Prostate gland (tissue), 2 donors: Measurements from ENCODE around the gene BMPR2. TPM values are rescaled to one million over a fixed set of nuclear protein-coding genes. Genes with fewer than 3 reads are reported as not detected.

Experiments
- DNase-seq: peaks from one replicate; pipeline ENCODE4 v3.0.0-alpha.2; 2019; ENCODE audit warnings: low spot score
- H3K27ac ChIP-seq, 2 donors: fragments of 200-600 bp; sonication (generic); 2 replicates each; pipeline ENCODE4 v1.5.1; 2017 to 2019
- H3K27me3 ChIP-seq: fragments of 200-600 bp; sonication (generic); replicated peaks from 2 replicates; pipeline ENCODE4 v1.5.1; 2019; ENCODE audit not compliant: insufficient read depth
- H3K36me3 ChIP-seq, 2 donors: fragments of 200-600 bp; sonication (generic); 1 replicate in 1 of 2; 2 replicates in 1 of 2; pipeline versions ENCODE4 v1.5.1 to v1.8.1; 2017 to 2019
- H3K4me1 ChIP-seq: fragments of 200-600 bp; sonication (generic); replicated peaks from 2 replicates; pipeline ENCODE4 v1.5.1; 2019
- H3K4me3 ChIP-seq, 2 donors: fragments of 200-600 bp; sonication (generic); 2 replicates each; pipeline ENCODE4 v1.5.1; 2017 to 2019
- H3K9me3 ChIP-seq: fragments of 200-600 bp; sonication (generic); 2 replicates; pipeline ENCODE4 v1.5.1; 2017
- CTCF ChIP-seq, 4 experiments: fragments of 200-600 bp in 2 of 4; fragments of 450-650 bp in 2 of 4; sonication (generic) in 2 of 4; IDR thresholded peaks; 1 replicate in 3 of 4; 2 replicates in 1 of 4; pipeline ENCODE4 v1.5.1; 2016 to 2019; ENCODE audit warnings: antibody characterized with exemption in 4 of 4, mild to moderate bottlenecking in 2 of 4, moderate library complexity in 2 of 4
- POLR2A ChIP-seq: fragments of 450-650 bp; IDR thresholded peaks from one replicate; pipeline ENCODE4 v1.6.1; 2016; ENCODE audit warnings: antibody characterized with exemption, mild to moderate bottlenecking
- POLR2AphosphoS5 ChIP-seq: sonication (generic); formaldehyde crosslinking; IDR thresholded peaks from one replicate; pipeline ENCODE4 v1.6.1; 2017; ENCODE audit warnings: antibody characterized with exemption
- WGBS: methylation state at CpG from one replicate; pipeline ENCODE4 v1.1.5; 2018; 5-methylcytosine and 5-hydroxymethylcytosine counted together
- intact Hi-C: fragments of 100-400 bp; cut with DNase I; formaldehyde crosslinking; loops from one replicate; pipeline ENCODE4 v1.14.2; 2022
- total RNA-seq, 2 donors: library from RNA; depleted of rRNA; stranded (reverse); fragments of >200 nt; gene quantifications; one replicate each; pipeline ENCODE4 v1.1.0, GENCODE V29; 2016

BMPR2 gene
- total RNA-seq, 2 donors from 2014 or later: 41.1 to 69.9 TPM

DNA sequence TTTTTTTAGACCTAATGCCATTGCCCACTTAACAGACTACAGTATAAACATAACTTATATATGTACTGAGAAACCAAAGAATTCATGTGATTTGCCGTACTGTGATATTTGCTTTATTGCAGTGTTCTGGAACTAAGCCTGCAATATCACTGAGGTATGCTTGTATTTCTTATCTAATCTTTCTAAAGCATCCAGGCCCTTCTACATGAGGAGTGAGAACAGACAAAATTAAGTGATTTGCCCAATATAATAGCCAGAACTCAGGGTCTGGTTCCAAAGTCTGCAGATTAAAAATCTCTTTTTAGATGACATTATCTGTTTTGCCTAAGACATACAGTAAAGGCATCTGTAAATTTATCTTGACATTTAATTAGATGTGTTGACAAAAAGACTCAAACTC is 41.9 kb downstream of the BMPR2 start:
- no peak for DNase-seq
- TF ChIP-seq CTCF (IDR thresholded peaks at IDR 0.05) (no peak), POLR2A (no peak), POLR2AphosphoS5 (no peak)
- WGBS: 54% methylated on average over 1 of the region's 1 CpG
- Histone ChIP-seq H3K36me3 (no peaks in the 10 kb centered on the region), H3K4me1 (no peaks in the 10 kb centered on the region), H3K27ac (no peak overlapping the region), H3K4me3 (no peak overlapping the region), H3K27me3 (no peaks in the 10 kb centered on the region), H3K9me3 (no peaks in the 10 kb centered on the region)
- intact Hi-C loops: no loop called here

DNA sequence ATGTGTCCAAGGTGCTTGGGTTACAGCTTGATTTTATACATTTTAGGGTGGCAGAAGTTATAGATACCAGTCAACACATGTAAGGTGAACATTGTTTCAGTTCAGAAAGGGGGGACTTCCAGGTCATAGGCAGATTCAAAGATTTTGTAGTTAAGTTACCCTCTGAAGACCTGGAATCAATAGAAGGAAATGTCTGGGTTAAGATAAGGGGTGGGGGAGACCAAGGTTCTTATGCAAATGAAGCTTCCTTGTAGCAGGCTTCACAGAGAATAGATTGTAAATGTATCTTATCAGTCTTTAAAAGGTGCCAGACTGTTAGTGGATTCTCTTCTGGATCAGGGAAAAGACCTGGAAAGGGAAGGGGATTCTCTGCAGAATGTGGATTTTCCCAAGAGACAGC is 42.4 kb downstream of the BMPR2 start:
- Histone ChIP-seq H3K27ac (no peak overlapping the region), H3K36me3 (no peaks in the 10 kb centered on the region), H3K4me1 (no peaks in the 10 kb centered on the region), H3K4me3 (no peak overlapping the region), H3K27me3 (no peaks in the 10 kb centered on the region), H3K9me3 (no peaks in the 10 kb centered on the region)
- no peak for TF ChIP-seq POLR2A
- no peak for TF ChIP-seq CTCF (IDR thresholded peaks at IDR 0.05)
- no peak for TF ChIP-seq POLR2AphosphoS5
- no peak for DNase-seq
- intact Hi-C loops: no loop called here

DNA sequence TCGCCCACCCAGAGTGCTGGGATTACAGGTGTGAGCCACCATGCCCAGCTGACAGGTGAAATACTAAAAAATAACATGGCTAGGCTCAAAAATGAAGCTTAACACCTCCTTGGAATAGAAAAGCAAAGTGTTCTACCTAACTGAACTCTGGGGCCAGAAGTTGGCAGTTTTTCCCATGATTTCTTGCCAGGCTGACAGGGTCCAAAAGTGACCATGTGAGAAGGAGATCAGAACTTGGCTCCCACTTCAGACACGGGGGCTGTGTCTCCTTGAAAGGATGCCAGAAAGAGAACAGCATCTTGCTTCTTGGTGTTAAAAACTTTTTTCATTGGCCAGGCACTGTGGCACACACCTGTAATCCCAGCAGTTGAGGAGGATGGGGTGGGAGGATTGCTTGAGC is 47.0 kb downstream of the BMPR2 start:
- intact Hi-C loops: no loop called here
- H3K4me3 ChIP-seq: no peak overlapping the region

GRCh38 chr2:202425036-202425435 is 48.9 kb downstream of the BMPR2 start:
- no peak for DNase-seq
- Histone ChIP-seq H3K4me3 (no peak overlapping the region), H3K4me1 (no peaks in the 10 kb centered on the region), H3K27ac (no peak overlapping the region), H3K27me3 (no peaks in the 10 kb centered on the region), H3K36me3 (no peaks in the 10 kb centered on the region), H3K9me3 (no peaks in the 10 kb centered on the region)
- WGBS: 92% methylated on average over 5 of the region's 5 CpGs
- intact Hi-C loops: no loop called here
- no peak for TF ChIP-seq POLR2A

More for the DNA sequence above, 47.0 kb downstream of the BMPR2 start:
- no peaks in the 10 kb centered on the region for H3K36me3 ChIP-seq
- TF ChIP-seq POLR2AphosphoS5: no peak
- TF ChIP-seq CTCF (IDR thresholded peaks at IDR 0.05): no peak
- no peak for TF ChIP-seq POLR2A
- 52% methylated on average over 2 of the region's 2 CpGs for WGBS
- no peaks in the 10 kb centered on the region for H3K4me1 ChIP-seq
- no peaks in the 10 kb centered on the region for H3K9me3 ChIP-seq
- H3K27me3 ChIP-seq: no peaks in the 10 kb centered on the region
- no peak for DNase-seq
- H3K27ac ChIP-seq: no peak overlapping the region

DNA sequence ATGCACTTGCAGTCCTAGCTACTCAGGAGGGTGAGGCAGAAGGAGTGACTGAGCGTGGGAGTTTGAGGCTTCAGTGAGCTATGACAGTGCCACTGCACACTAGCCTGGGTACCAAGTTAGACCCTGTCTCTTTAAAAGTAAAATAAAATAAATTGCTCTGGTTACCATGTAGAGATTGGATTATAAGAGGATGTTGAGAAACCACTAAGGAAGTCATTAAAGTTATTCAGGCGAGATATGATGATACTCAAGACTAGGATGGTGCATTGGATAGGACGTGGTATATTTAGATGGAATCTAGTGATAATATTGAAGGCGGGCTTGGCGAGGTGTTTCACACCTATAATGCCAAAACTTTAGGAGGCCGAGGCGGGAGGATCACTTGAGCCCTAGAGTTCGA is 50.6 kb downstream of the BMPR2 start:
- no peaks in the 10 kb centered on the region for H3K4me1 ChIP-seq
- TF ChIP-seq CTCF (IDR thresholded peaks at IDR 0.05) (no peak), POLR2A (no peak), POLR2AphosphoS5 (no peak)
- no peak overlapping the region for H3K27ac ChIP-seq
- H3K36me3 ChIP-seq: no peaks in the 10 kb centered on the region
- 82% methylated on average over 8 of the region's 8 CpGs for WGBS
- no peaks in the 10 kb centered on the region for H3K9me3 ChIP-seq
- H3K27me3 ChIP-seq: no peaks in the 10 kb centered on the region
- H3K4me3 ChIP-seq: no peak overlapping the region
- intact Hi-C loops: no loop called here
- no peak for DNase-seq
